HCT116 (cell line): Measurements from ENCODE around the gene FOXD1. TPM values are rescaled to one million over a fixed set of nuclear protein-coding genes. Genes with fewer than 3 reads are reported as not detected.

Source experiments
- ATAC-seq: fragments of 200-7000 bp; cut with Tn5 transposase; 2 replicates; pipeline ENCODE4 v1.9.1; 2020; ENCODE audit warnings: mild to moderate bottlenecking, moderate library complexity
- BruUV-seq: library from RNA; stranded (reverse); fragments of 400-500 nt; replicated peaks from 2 replicates; lab custom pipeline; 2021; lab: Mats Ljungman, UMichigan
- CTCF ChIA-PET: fragments of 300-600 bp; sonication (Branson Sonifier 250); formaldehyde crosslinking; loops from one replicate; lab custom pipeline; 2021; ENCODE audit warnings: antibody characterized with exemption; lab: Charles Lee
- POLR2A ChIA-PET: fragments of 300-600, 350-600 bp; sonication (Branson Sonifier 250); formaldehyde crosslinking; loops from one replicate; lab custom pipeline; 2021; ENCODE audit warnings: antibody characterized with exemption; lab: Charles Lee
- RAD21 ChIA-PET, 2 experiments: fragments of 300-600 bp; sonication (Branson Sonifier 250); formaldehyde crosslinking; loops; one replicate each; lab custom pipeline; 2023; ENCODE audit warnings: low total read pairs in 2 of 2; ENCODE audit not compliant: uncharacterized antibody in 2 of 2, unreplicated experiment in 2 of 2, low non-redundant PET in 1 of 2; lab: Charles Lee
- DNase-seq: peaks from one replicate; pipeline ENCODE4 v3.0.0-alpha.2; 2010; ENCODE audit warnings: low read depth, low spot score
- H2AFZ ChIP-seq: fragments of 200-600 bp; shearing (Covaris generic), sonication (generic); 2 replicates; pipeline ENCODE4 v1.6.1; 2017; ENCODE audit warnings: low read depth, mixed run types, mixed read lengths, antibody characterized with exemption, low read length; ENCODE audit not compliant: poor library complexity, severe bottlenecking
- H3K27ac ChIP-seq: 2 replicates; pipeline ENCODE4 v1.5.1; 2012; ENCODE audit warnings: low read depth, low read length
- H3K27me3 ChIP-seq: fragments of 200-600 bp; sonication (generic); 2 replicates; pipeline ENCODE4 v1.6.1; 2016; ENCODE audit warnings: mixed run types, low read length, mixed read lengths; ENCODE audit not compliant: insufficient read depth
- H3K36me3 ChIP-seq, 2 experiments: fragments of 200-500 bp in 1 of 2; fragments of 200-600 bp in 1 of 2; sonication (Bioruptor generic) in 1 of 2; sonication (generic) in 1 of 2; 2 replicates each; pipeline versions ENCODE4 v1.5.1 to v1.6.1; 2014 to 2016; ENCODE audit warnings: low read length in 2 of 2, inconsistent platforms in 1 of 2, mixed read lengths in 1 of 2, mixed run types in 1 of 2; ENCODE audit not compliant: insufficient read depth in 2 of 2, control insufficient read depth in 1 of 2
- H3K4me1 ChIP-seq, 2 experiments: fragments of 200-600 bp in 1 of 2; sonication (generic) in 1 of 2; 2 replicates each; pipeline versions ENCODE4 v1.5.1 to v1.6.1; 2012 to 2017; ENCODE audit warnings: low read length in 2 of 2, inconsistent platforms in 1 of 2, mild to moderate bottlenecking in 1 of 2, mixed read lengths in 1 of 2, mixed run types in 1 of 2, moderate library complexity in 1 of 2; ENCODE audit not compliant: insufficient read depth in 2 of 2, control insufficient read depth in 1 of 2
- H3K4me2 ChIP-seq: fragments of 200-600 bp; sonication (generic); 2 replicates; pipeline ENCODE4 v1.6.1; 2017; ENCODE audit warnings: mixed run types, low read length, mixed read lengths
- H3K4me3 ChIP-seq, 2 experiments: fragments of 200-600 bp in 1 of 2; sonication (generic) in 1 of 2; replicated peaks in 1 of 2; 2 replicates each; pipeline ENCODE4 v1.5.1; 2011 to 2016; ENCODE audit warnings: low read length in 2 of 2, control low read depth in 1 of 2, low read depth in 1 of 2, mild to moderate bottlenecking in 1 of 2, mixed read lengths in 1 of 2, mixed run types in 1 of 2
- H3K79me2 ChIP-seq: fragments of 200-600 bp; sonication (generic); 2 replicates; pipeline ENCODE4 v1.6.1; 2017; ENCODE audit warnings: mild to moderate bottlenecking, mixed run types, low read length, moderate library complexity, mixed read lengths; ENCODE audit not compliant: insufficient read depth
- H3K9ac ChIP-seq: fragments of 200-600 bp; sonication (generic); 2 replicates; pipeline ENCODE4 v1.6.1; 2016; ENCODE audit warnings: low read length, mixed read lengths
- H3K9me2 ChIP-seq: fragments of 200-600 bp; sonication (generic), shearing (Covaris generic); 2 replicates; pipeline ENCODE4 v1.6.1; 2017; ENCODE audit warnings: mixed run types, mild to moderate bottlenecking, moderate library complexity; ENCODE audit not compliant: insufficient read depth
- H3K9me3 ChIP-seq, 2 experiments: fragments of 200-500 bp in 1 of 2; fragments of 200-600 bp in 1 of 2; sonication (Bioruptor generic) in 1 of 2; sonication (generic) in 1 of 2; 2 replicates each; pipeline ENCODE4 v1.6.1; 2014 to 2017; ENCODE audit warnings: low read length in 2 of 2, mixed read lengths in 2 of 2, inconsistent platforms in 1 of 2, low read depth in 1 of 2, mild to moderate bottlenecking in 1 of 2, mixed run types in 1 of 2, moderate library complexity in 1 of 2; ENCODE audit not compliant: control insufficient read depth in 1 of 2, insufficient read depth in 1 of 2
- H4K20me1 ChIP-seq: fragments of 200-600 bp; sonication (generic), shearing (Covaris generic); 2 replicates; pipeline ENCODE4 v1.6.1; 2017; ENCODE audit warnings: mixed run types, mild to moderate bottlenecking, moderate library complexity; ENCODE audit not compliant: insufficient read depth
- CBX3 ChIP-seq: IDR thresholded peaks from 2 replicates; pipeline ENCODE4 v1.6.1; 2012; ENCODE audit warnings: low read depth
- CEBPB ChIP-seq: IDR thresholded peaks from 2 replicates; pipeline ENCODE4 v1.6.1; 2012; ENCODE audit warnings: low read depth
- ELF1 ChIP-seq: IDR thresholded peaks from 2 replicates; pipeline ENCODE4 v1.6.1; 2012; ENCODE audit warnings: low read depth, borderline replicate concordance
- EZH2 ChIP-seq: fragments of 200-600 bp; sonication (generic); IDR thresholded peaks from 2 replicates; pipeline ENCODE4 v1.6.1; 2017; ENCODE audit warnings: antibody characterized with exemption, mixed run types
- EZH2phosphoT487 ChIP-seq: fragments of 200-600 bp; IDR thresholded peaks from 2 replicates; pipeline ENCODE4 v1.6.1; 2018; ENCODE audit warnings: antibody characterized with exemption, borderline replicate concordance
- FOSL1 ChIP-seq: IDR thresholded peaks from 2 replicates; pipeline ENCODE4 v1.6.1; 2012; ENCODE audit warnings: low read depth
- JUND ChIP-seq: IDR thresholded peaks from 2 replicates; pipeline ENCODE4 v1.6.1; 2012
- POLR2A ChIP-seq: IDR thresholded peaks from 2 replicates; pipeline ENCODE4 v1.7.0; 2011; ENCODE audit warnings: borderline replicate concordance; ENCODE audit not compliant: insufficient read depth, insufficient read length; ENCODE audit errors: extremely low read depth
- POLR2AphosphoS5 ChIP-seq: IDR thresholded peaks from 2 replicates; pipeline ENCODE4 v1.6.1; 2011; ENCODE audit warnings: mild to moderate bottlenecking, low read depth, low read length, moderate library complexity
- RAD21 ChIP-seq: IDR thresholded peaks from 2 replicates; pipeline ENCODE4 v1.6.1; 2012; ENCODE audit warnings: low read depth, mild to moderate bottlenecking
- SP1 ChIP-seq: IDR thresholded peaks from 2 replicates; pipeline ENCODE4 v1.6.1; 2012; ENCODE audit warnings: low read depth
- SRF ChIP-seq: IDR thresholded peaks from 2 replicates; pipeline ENCODE4 v1.6.1; 2012; ENCODE audit warnings: low read depth
- TCF7L2 ChIP-seq: IDR thresholded peaks from 2 replicates; pipeline ENCODE4 v1.7.0; 2011; ENCODE audit warnings: borderline replicate concordance, inconsistent platforms; ENCODE audit not compliant: insufficient read depth, insufficient read length; ENCODE audit errors: extremely low read depth
- YY1 ChIP-seq: IDR thresholded peaks from 2 replicates; pipeline ENCODE4 v1.6.1; 2011; ENCODE audit warnings: low read length, low read depth, moderate library complexity, mild to moderate bottlenecking; ENCODE audit not compliant: insufficient replicate concordance; ENCODE audit errors: extremely low read depth
- ZFX ChIP-seq: fragments of 450-650 bp; IDR thresholded peaks from 2 replicates; pipeline ENCODE4 v1.6.1; 2017
- ZNF274 ChIP-seq: fragments of 200-500 bp; sonication (Bioruptor generic); IDR thresholded peaks from 2 replicates; pipeline ENCODE4 v1.6.1; 2014; ENCODE audit warnings: mild to moderate bottlenecking, low read depth, low read length, inconsistent platforms
- intact Hi-C: fragments of 100-400 bp; cut with micrococcal nuclease; formaldehyde crosslinking; loops from 2 replicates; pipeline ENCODE4 v1.10.0; 2022
- total RNA-seq: library from RNA; stranded (reverse); gene quantifications from one replicate; pipeline ENCODE4 v1.2.1, GENCODE V29; 2021; ENCODE audit not compliant: unreplicated experiment
- TF ChIP-seq, protein P1 (sequence below): IDR thresholded peaks from 2 replicates; pipeline ENCODE4 v1.6.1; 2012; ENCODE audit warnings: low read depth
- TF ChIP-seq, protein P2 (sequence below): IDR thresholded peaks from 2 replicates; pipeline ENCODE4 v1.6.1; 2011; ENCODE audit warnings: mild to moderate bottlenecking, low read length, moderate library complexity; ENCODE audit not compliant: insufficient replicate concordance; ENCODE audit errors: extremely low read depth
- TF ChIP-seq, protein P3 (sequence below): IDR thresholded peaks from 2 replicates; pipeline ENCODE4 v1.6.1; 2012

Gene FOXD1
- total RNA-seq, 1 experiment from 2014 or later, result 26.8 TPM

DNA sequence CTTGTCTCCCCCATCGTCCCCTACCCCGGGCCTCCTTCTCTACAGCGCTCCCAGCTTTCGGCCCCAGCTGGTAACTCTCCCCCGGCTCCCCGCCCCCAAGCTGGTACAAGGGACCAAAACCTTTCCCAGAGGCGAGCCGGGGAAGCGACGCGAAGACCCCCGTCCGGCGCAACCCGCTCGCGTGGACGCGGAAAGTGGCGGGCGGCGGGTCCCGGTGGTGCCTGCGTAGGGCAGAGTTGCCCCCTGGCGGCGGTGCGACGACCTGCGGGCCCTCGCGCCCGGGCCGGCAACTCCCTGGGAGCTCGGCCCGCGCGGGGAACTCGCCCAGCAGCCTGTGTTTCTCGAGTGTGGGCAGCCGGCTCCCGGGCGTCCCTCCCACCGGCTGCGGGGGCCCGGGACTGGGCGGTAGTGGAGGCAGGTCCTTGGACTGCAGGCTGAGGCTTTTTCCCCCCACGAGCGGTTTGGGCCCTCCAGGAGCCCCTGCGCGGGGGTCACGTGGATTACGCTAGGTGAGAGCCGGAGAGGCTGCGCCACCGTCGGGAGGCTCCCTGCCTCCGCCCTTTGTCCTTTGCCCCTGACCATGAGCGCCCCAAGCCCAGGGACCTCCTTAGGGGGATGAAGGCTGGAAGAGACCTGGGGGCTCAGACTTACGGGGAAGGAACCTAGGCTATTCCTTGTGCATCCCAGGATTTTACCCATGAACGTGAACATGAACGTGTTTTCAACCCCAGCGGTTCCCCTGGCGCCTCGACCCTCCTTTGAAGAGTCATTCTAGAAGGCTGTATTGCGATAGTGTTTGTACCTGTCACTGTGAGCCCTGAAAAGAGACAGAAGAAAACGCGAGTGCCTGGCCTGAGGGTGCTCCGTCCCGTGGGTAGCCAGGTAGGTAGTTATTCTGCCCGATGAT lies 2.9 kb upstream of the FOXD1 start:
- H3K4me2 ChIP-seq, result peak overlapping the region; percentile 79
- peaks cover 4 to 29% of the 10 kb centered on the region in 2 experiments; a peak in 3 of 4 replicates for H3K4me1 ChIP-seq
- ChIA-PET CTCF (interaction anchor here (0.8 to 1.4 kb wide), 17 partner anchors 10 to 530 kb away, joined by 3 to 22 read pairs (median 4); no protein-coding TSS in a partner anchor), POLR2A (interaction anchor here (1.2 to 1.4 kb wide), 2 partner anchors 233 to 235 kb away, joined by 4 read pairs; no protein-coding TSS in a partner anchor), RAD21 (interaction anchor here in 1 of 2 experiments (0.7 to 1.3 kb wide), 3 partner anchors 209 to 235 kb away, joined by 3 to 9 read pairs (median 4); no protein-coding TSS in a partner anchor)
- no peaks in the 10 kb centered on the region for H3K27me3 ChIP-seq
- H3K9ac ChIP-seq, result peak overlapping the region; percentile 61
- H2AFZ ChIP-seq, result peak overlapping the region; percentile 62
- intact Hi-C loops, result loop anchor here (2.0 to 10.0 kb wide), 4 partner anchors 314 to 531 kb away; partner anchors contain the start of gene FCHO2
- H3K79me2 ChIP-seq, result peaks cover 4% of the 10 kb centered on the region
- no peaks in the 10 kb centered on the region for H4K20me1 ChIP-seq
- no peak overlapping the region for H3K27ac ChIP-seq
- BruUV-seq, result no TSS peak
- no peaks in the 10 kb centered on the region for H3K9me2 ChIP-seq
- DNase-seq (no peak), ATAC-seq (peak; percentile 40)
- H3K9me3 ChIP-seq, result no peaks in the 10 kb centered on the region
- peak overlapping the region; percentile 37 to 52 for H3K4me3 ChIP-seq
- no peaks in the 10 kb centered on the region for H3K36me3 ChIP-seq
- TF ChIP-seq, protein P1, sequence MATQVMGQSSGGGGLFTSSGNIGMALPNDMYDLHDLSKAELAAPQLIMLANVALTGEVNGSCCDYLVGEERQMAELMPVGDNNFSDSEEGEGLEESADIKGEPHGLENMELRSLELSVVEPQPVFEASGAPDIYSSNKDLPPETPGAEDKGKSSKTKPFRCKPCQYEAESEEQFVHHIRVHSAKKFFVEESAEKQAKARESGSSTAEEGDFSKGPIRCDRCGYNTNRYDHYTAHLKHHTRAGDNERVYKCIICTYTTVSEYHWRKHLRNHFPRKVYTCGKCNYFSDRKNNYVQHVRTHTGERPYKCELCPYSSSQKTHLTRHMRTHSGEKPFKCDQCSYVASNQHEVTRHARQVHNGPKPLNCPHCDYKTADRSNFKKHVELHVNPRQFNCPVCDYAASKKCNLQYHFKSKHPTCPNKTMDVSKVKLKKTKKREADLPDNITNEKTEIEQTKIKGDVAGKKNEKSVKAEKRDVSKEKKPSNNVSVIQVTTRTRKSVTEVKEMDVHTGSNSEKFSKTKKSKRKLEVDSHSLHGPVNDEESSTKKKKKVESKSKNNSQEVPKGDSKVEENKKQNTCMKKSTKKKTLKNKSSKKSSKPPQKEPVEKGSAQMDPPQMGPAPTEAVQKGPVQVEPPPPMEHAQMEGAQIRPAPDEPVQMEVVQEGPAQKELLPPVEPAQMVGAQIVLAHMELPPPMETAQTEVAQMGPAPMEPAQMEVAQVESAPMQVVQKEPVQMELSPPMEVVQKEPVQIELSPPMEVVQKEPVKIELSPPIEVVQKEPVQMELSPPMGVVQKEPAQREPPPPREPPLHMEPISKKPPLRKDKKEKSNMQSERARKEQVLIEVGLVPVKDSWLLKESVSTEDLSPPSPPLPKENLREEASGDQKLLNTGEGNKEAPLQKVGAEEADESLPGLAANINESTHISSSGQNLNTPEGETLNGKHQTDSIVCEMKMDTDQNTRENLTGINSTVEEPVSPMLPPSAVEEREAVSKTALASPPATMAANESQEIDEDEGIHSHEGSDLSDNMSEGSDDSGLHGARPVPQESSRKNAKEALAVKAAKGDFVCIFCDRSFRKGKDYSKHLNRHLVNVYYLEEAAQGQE, result no peak
- TF ChIP-seq, protein P2, sequence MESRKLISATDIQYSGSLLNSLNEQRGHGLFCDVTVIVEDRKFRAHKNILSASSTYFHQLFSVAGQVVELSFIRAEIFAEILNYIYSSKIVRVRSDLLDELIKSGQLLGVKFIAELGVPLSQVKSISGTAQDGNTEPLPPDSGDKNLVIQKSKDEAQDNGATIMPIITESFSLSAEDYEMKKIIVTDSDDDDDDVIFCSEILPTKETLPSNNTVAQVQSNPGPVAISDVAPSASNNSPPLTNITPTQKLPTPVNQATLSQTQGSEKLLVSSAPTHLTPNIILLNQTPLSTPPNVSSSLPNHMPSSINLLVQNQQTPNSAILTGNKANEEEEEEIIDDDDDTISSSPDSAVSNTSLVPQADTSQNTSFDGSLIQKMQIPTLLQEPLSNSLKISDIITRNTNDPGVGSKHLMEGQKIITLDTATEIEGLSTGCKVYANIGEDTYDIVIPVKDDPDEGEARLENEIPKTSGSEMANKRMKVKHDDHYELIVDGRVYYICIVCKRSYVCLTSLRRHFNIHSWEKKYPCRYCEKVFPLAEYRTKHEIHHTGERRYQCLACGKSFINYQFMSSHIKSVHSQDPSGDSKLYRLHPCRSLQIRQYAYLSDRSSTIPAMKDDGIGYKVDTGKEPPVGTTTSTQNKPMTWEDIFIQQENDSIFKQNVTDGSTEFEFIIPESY, result no peak
- TF ChIP-seq ELF1 (no peak), ZNF274 (no peak), SRF (no peak), RAD21 (peak; percentile 90), FOSL1 (no peak), CBX3 (no peak), POLR2A (no peak), EZH2 (no peak), SP1 (no peak), POLR2AphosphoS5 (peak; percentile 43), CEBPB (no peak), JUND (no peak), TCF7L2 (no peak), ZFX (peak; percentile 60), EZH2phosphoT487 (no peak), YY1 (no peak)
- TF ChIP-seq, protein P3, sequence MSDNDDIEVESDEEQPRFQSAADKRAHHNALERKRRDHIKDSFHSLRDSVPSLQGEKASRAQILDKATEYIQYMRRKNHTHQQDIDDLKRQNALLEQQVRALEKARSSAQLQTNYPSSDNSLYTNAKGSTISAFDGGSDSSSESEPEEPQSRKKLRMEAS, result peak; percentile 66
